Stimulated activated CD8-positive, alpha-beta memory T cell treated with anti-CD3 and anti-CD28 coated beads, Interleukin-4, amount 100 ng/mL, for 4 hours (primary cell): ENCODE data around the gene SLC9A4.

Experiments
- DNase-seq, 2 donors: peaks; one replicate each; pipeline ENCODE4 v3.0.0-alpha.2; 2020; ENCODE audit warnings: low read depth in 2 of 2, low spot score in 1 of 2

SLC9A4 gene

DNA sequence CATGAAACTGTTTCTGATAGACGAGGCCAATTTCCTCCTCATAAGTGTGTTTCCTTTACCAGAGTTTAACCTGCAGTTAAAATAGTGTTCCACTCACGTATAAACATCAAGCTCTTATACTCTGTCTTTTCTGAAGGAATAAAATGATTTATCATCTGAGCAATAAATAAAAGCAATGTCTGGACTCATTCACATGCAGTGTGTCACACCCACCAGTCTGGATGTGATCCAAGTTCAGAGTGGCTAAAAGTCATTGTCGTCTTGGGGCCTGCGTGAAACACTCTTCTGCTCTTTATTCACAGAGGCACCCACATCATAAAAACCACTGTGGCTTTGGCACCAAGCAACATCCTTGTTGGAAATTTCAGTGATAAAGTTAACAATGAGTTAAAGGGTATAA is 19.5 kb upstream of the SLC9A4 start:
- DNase-seq: no peak

DNA sequence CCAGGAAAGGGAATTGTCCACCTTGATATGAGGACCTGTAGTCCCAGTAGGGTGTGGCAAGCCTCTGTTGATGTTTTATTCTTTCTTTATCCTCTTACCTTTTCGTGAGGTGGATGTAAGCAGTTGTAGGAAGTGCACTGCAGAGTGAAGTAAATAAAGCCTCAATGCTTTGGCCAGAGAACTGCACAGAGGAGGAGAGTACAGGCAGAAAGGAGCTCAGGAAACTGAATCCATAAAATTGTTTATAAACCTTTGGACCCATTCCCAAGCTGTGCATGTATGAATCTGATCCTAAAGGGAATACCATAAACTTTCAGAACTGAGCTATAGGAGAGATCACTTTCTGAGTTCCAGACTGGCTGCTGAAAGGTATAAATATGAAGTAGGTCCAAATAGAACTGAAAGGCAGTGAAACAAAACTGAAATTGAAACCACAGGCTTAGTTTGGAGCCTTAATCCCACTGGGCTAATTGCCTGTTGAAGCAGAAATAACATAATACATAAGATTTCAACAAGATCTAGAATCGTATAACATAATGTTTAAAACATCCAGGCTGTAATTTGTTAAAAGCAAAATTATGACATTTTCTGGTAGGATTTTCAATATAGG is 17.9 kb upstream of the SLC9A4 start:
- no peak for DNase-seq

DNA sequence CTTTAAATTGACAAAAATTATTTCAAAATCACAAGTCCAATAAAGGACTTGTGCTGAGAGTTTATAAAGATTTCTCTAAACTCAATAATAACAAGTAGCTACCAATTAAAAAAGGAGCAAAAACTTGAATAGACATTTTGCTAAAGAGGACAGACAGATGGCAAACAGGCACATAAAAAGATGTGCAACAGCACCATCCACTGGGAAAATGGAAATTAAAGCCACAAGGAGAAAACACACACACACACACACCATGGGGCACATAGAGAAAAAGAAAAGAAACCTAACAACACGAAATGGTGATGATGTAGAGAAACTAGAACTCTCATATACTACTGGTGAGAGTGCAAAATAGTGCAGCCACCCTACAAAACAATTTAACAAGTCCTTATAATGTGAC is 12.6 kb upstream of the SLC9A4 start:
- no peak for DNase-seq

DNA sequence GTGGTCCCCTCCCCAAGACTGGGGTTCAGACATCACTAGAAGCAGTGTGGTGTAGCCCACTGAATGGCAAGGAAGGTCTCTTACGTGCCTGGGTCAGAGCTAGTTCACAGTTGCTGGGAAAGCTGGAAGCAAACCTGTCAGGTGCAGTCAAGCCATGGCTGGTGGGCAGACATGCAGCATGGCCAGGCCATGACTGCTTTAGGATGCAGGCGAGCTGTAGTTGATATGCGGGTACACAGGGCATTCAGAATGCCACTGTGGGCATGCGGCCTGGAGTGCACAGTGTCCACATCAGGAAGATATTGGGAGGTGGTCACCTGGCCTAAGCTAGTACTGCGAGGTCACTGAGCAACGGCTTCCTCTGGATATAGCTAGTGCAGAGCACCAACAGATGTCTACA is 11.8 kb upstream of the SLC9A4 start:
- no peak for DNase-seq

DNA sequence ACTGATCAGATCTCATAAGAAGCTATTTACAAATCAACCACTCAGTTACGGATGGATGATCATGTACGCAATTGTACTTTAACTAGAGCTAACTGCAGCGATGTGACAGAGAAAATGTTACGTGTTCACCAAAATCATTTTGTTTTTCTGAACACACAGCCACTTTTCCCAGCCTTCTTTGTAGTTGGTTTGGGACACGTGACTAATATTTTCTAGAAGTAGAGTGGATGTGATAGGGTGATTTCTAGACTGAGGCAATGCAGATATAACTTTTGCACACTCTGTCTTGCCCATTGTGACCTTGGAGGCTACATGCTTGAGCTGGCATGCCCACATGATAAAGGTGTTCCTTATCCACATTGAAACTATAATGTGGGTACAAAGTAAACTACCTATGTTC is 9.9 kb upstream of the SLC9A4 start:
- no peak for DNase-seq

DNA sequence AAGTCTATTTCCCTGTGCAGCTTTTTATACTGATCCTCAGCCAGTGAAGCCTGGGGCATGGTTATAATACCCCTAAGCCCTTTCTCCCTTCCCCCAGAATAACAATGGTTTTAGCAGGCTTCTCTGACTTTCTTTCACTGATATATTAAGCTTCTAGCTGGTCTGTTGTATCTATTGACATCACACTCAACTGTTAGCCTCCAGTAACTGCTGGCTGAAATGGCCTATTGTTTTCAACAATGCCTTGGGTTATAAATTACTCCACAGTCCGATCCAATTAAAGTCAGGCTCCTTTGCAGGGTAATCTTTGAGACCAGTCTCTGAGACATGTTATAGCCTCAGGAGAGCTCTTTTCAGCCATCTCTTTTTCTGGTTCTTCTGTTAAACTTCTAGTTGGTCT is 2.9 kb upstream of the SLC9A4 start:
- DNase-seq: no peak

DNA sequence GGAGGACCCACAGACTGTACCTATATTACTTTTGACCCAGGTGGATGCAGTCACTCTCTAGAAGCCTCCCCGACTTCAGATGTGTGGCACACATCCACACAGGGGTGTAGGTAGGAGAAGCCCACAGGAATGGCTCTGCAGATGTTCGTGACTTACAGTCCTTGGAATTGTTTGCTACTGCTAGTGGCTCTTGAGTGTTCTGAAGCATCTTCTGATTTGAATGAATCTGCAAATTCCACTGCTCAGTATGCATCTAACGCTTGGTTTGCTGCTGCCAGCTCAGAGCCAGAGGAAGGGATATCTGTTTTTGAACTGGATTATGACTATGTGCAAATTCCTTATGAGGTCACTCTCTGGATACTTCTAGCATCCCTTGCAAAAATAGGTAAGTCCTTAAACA is 605 bp downstream of the SLC9A4 start:
- DNase-seq: no peak

DNA sequence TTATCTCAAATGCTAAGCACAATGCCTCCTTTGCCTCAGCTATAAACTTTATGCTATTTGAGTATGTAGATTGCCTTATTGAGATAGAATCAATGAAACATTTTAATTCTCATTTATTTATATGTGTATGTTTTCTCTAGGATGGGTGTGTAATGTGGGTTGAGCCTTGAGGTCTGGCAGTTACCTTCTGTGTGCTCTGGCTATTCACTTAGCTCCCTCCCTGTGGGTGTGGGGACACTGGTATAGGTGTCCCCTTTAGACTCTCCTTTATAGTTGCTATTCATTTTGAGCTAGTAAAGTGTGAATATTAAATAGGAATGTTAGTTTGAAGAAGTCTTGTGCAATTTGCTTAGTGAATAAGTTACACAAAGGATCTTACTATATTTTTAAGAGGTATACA is 1.8 kb downstream of the SLC9A4 start:
- no peak for DNase-seq

DNA sequence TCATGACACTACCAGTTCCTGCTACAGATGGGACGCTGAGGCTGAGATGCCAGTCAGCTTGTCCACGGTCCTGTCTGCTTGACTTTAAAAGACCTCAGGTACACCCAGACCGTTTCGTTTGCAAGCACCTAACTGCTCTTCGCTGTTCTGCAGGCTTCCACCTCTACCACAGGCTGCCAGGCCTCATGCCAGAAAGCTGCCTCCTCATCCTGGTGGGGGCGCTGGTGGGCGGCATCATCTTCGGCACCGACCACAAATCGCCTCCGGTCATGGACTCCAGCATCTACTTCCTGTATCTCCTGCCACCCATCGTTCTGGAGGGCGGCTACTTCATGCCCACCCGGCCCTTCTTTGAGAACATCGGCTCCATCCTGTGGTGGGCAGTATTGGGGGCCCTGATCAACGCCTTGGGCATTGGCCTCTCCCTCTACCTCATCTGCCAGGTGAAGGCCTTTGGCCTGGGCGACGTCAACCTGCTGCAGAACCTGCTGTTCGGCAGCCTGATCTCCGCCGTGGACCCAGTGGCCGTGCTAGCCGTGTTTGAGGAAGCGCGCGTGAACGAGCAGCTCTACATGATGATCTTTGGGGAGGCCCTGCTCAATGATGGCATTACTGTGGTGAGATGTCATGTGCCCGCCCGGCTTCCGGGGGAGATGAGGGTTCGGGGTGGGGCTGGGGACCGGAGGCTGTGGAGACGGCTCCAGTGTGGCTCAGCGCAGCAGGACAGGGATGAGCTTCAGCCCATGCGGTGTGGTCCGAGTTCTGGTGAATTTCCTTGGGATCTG is 5.9 kb downstream of the SLC9A4 start:
- no peak for DNase-seq

DNA sequence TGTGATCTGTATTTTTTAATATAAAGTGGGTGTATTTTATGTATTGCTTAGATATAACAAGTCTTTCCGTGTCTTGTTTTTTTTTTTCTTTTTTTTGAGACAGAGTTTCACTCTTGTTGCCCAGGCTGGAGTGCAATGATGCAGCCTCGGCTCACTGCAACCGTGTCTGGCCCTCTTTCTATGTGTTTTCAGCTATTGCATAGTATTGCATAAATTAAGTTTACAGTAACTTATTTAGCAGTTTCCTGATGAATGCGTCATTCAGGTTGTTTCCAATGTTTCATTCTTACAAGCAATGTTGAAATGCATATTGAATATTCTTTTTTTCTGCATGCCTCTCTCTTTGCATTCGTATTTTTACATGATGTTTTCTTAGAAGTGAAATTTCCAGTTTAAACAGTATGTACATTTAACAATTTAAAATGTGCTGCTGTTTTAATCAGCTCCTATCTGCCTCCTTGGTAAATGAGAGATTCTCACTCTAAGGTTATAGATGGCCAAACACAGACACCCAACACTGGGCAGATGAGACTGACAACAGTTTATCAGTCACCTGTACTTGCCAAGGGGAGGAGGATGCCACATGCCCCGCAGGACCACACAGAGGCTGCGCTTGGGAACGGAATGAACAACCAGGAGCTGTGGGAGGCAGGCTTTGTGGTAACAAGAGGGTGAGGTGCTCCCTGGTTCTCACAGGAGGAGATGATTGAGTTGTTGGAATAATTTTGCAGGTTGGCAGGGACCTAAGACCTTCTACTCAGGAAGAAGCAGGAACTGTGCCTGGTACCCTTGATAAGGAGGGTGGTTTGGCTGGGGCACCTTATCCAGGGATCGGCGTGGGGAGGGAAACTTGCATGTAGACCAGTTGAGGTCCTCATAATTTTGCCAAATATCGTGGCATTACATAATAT is 7.5 kb downstream of the SLC9A4 start:
- no peak for DNase-seq

DNA sequence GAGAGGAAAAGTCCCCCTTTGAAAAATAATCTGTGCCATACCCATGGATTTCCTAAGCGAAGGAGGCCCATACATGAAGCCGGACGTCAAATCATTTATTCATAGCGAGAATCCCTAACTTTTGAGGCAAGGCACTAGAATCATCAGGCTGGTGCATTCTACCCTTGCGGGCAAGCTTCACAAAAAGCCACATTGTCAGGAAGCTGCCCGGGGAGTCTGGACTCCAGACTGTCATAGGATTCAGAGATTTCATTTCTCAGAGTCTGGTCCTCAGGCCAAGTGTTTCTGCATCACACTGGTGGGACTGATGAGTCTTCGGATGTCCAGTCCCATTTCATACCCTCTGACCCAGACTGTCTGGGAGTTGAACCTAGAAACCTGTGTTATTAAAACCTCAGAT is 8.9 kb downstream of the SLC9A4 start:
- DNase-seq: no peak

DNA sequence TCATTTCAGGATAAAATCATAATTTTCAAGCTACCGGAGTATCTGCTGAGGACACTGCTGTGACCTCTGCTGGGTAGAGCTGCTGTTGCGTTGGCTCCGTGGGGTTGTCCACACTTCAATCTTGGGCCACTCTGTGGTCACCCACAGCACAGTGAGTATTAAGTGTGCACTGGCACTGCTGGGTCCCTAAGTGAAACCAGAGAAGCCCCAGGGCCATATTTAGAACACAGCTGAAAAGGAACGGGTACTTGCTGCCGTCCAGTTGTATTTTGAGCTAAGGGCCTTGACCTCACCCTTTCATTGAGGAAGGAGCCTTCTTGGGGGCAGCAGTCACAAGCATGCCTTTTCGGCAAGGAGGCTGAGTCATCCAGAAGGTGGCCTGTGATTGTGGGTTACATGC is 10.1 kb downstream of the SLC9A4 start:
- DNase-seq: no peak

DNA sequence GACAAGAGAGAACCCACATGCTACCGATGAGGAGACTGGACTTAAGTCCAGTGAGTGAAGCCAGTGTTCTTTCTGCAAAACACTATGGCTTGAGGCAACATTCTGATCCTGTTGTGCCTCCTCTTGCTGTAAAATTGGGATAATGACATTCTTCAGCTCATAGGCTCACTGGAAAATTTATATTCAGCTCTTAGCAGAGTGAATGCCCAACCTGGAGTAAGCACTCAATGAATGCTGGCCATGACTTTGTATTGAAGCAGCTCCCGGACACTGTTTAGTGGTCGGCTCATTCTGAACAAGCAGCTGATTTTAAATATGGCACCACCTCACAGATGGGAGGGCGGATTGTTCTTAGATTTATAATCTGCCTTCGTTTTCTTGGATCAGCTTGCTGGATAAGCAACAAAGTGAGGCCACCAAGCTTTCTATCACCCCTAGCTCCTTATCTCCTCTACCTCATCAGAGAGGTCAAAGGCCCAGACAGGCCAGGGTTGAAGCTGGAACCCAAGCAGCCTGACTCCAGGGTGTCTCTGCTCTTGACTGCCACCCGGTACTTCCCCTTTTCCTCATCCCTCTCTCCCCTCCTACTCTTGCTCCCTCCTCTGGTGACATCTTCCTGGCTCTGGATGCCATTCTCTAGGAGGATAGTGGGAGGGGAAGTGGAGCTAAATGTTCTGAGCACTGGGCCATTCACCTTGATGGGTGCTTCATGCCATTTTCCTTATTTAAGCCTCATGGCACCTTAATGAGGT is 11.5 kb downstream of the SLC9A4 start:
- no peak for DNase-seq

DNA sequence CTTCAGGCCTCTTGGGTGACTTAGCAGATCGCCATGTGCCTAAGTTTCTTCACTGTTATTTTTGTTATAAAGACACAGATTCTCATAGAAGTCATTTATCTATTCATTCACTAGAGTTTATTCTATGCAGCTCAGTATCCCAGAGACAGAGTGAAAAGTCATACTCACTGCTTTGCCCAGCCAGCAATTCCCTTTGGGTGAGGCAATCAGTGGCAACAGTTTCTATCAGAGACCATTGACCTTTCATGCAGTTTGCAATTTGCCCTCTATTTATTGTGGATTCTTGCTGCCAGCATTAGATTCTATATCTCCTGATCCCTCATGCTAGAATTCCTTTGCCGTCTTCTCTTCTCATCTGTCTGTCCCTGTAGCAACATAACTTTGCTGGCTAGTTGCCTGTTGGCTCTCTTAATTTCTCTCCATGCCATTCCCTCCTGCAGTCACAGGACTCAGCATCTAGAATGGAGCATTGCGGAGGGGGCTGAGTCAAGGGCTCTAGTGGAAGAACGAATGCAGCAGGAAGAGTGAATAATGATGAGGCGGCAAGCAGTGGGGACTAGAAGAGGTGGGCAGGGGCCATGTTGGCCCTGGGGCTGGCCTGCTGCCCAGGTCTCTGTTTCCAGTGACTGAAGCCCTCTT is 12.2 kb downstream of the SLC9A4 start:
- DNase-seq: no peak

DNA sequence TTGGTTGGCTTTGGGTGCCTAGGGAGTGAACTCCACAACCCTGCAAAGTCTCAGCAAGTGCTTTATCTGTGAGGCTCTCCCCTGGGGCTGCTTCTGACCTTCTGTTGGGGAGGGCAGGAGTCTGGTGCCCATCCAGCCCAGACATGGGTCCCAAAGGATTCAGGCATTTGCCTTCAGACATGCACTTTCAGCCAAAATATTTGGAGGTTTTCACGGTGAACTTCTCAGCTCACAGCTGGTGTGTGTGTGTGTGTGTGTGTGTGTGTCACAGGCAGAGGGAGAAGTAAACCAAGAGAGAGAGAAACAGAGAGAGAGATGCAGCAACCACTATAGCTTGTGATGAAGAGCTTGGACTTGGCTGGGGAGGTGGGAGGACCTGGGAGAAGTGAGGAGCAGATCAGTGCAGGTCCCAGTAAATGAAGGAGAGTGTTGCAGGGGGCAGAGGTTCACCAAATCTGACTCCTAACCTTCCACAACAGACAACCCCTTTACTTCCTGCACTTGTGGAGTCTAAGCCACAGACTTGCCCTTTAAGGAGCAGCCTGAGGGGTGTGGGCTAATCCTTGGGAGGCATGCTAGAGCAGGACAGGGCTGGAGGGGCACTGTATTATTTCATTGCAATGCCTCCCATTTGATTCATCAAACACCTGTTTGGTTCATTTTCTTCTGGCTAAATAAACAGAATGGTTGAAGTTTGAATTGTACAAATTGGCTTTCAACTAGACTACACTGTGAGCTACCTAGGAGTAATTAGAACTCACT is 14.1 kb downstream of the SLC9A4 start:
- DNase-seq: no peak

DNA sequence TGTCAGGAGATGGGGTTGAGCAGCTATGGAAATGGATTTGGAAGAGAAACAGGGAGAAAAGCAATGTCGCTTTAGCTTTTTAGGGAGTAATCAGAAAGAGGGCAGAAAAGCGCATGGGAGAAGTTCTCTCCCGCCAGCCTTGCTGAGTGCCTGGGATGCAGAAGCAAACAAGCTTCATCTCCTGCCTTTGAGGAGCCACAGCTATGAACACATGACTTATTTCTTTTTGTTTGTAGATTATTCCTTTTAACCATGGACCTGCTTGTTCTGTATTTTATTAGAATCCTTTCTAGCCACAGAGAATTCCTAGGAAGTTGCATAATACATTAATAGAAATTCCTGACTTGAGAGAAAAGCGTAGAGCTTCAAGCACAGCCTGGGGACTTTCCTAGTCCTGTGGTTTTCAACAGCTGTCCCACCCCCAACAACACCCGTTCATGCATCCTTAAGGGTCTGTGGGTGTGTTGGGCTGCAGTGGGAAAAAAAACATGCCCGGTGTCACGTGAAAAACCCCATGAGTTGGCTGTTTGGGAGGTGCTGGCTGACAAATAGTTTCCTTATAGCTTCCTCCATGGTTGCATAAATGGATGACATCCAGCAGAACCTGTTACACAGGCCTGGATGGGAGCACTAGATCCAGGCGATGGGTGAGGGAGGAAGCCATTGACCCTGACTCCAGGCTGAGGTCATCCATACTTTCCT is 14.9 kb downstream of the SLC9A4 start:
- no peak for DNase-seq

DNA sequence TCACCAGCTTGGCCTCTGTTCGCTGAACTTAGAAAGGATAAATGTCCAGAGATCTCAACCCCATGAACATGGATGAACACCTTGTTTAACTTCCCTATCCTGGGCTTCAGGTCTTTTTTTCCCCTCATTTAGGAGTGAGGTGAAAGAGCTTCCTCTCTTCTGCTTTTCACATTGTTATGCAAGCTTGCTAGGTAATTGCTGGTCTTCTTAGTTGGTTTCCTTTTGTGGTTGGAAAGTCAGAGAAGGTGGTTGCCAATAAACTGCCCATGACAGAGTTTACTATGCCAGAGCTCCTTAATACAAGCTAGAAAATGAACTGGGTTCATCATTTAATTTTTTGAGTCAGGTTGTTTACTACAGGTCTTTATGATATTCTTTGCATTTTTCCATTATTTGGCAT is 16.6 kb downstream of the SLC9A4 start:
- DNase-seq: no peak

DNA sequence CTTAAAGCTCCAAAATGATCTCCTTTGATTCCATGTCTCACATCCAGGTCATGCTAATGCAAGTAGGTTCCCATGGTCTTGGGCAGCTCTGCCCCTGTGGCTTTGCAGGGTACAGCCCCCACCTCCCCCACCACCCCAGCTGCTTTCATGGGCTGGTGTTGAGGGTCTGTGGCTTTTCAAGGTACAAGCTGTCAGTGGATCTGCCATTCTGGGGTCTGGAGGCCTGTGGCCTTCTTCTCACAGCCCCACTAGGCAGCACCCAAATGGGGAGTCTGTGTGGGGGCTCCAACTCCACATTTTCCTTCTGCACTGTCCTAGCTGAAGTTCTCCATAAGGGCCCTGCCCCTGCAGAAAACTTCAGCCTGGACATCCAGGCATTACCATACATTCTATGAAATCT is 19.0 kb downstream of the SLC9A4 start:
- no peak for DNase-seq

DNA sequence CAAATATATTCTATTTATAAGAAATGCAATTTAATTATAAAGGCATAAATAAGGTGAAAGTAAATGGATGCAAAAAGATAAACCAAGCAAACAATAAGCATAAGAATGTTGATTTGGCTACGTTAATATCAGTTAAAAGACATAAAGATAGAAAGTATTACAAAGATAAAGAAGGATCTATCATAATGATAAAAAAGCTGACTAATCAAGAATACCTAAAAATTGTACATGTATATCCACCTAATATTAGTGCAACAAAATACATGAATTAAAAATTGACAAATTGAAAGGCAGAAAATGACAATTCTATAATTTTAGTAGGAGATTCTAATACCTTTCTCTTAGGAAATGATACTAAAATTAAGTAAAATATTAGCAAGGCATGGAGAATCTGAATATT is 21.5 kb downstream of the SLC9A4 start:
- DNase-seq: no peak

DNA sequence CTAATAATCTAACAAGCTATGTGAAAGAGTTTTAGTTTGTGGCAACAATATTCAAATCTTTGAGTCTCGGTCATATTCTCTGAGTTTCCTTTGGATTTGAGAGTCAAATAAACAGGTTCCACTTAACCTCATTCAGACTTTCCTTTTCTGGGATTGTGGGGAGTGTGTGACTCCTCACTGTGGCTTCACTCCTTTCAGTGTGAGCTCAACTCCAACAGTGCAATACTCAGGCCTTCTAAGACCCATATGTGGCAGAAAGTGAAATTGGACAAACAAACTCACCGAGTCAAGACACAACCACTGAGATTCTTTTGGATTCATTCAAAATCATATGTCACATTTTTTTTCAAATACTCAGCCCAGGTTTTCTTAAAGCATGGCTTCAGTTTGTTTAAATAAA is 25.4 kb downstream of the SLC9A4 start:
- no peak for DNase-seq
